RPMI8226 (cell line): Measurements from ENCODE around the gene KAT5.
"Not testable (repeated sequence)": the region's sequence is repeated elsewhere in the genome, so short reads cannot be mapped to it uniquely, and the experiment has no call there.

ENCODE experiments used
- DNase-seq: peaks from one replicate; pipeline ENCODE4 v3.0.0-alpha.2; 2015

KAT5 gene

DNA sequence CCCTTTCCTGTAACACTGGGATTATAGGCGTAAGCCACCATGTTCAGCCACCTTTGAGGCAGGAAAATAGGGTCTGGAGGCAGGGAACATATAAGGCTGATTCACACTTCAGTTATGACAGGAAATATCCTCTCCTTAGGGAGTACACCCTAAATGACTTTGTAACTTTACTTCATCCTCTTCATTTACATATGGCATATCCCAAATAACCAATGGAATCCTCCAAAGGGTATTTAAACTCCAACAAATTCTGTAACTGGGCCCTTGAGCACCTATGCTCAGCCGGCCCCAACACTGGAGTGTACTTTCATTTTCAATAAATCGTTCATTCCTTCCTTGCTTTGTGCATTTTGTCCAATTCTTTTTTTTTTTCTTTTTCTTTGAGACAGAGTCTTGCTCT, 1.6 kb upstream of the KAT5 start:
- no peak for DNase-seq

DNA sequence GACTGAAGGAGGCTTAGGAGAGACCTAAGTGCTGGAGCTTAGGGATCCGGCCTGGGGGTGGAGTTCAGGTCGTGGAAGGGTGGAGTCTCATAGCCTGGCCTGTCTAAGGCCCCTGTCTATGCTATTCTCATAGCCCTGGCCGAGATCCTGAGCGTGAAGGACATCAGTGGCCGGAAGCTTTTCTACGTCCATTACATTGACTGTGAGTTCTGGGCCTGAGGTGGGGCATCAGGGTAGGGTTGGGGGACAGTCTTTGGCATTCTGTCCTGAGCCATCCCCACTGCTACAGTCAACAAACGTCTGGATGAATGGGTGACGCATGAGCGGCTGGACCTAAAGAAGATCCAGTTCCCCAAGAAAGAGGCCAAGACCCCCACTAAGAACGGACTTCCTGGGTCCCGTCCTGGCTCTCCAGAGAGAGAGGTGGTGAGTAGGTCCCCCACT, 603 bp downstream of the KAT5 start:
- no peak for DNase-seq

DNA sequence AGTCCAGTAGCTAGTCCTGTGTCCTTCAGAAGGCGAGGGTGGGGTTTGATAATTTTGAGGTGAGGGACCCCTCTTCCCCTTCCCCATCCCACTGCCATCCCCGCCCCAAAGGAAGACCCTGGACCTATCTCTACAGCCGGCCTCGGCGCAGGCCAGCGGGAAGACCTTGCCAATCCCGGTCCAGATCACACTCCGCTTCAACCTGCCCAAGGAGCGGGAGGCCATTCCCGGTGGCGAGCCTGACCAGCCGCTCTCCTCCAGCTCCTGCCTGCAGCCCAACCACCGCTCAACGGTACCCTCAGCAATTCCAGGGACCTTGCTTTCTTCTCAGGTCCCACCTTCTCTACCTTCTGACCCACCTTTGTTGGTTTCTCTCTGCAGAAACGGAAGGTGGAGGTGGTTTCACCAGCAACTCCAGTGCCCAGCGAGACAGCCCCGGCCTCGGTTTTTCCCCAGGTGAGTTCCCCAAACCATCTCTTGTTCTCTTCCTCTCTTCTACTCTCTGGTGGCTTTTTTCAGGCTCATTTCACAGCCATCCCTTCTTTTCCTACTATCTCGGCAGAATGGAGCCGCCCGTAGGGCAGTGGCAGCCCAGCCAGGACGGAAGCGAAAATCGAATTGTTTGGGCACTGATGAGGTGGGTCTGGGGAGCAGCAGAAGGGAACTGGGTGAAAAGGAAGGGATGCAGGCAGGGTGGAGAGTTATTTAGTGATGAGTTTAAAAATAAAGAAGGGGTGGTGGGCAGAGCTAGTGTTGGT, 1.3 kb downstream of the KAT5 start:
- DNase-seq, result no peak

DNA sequence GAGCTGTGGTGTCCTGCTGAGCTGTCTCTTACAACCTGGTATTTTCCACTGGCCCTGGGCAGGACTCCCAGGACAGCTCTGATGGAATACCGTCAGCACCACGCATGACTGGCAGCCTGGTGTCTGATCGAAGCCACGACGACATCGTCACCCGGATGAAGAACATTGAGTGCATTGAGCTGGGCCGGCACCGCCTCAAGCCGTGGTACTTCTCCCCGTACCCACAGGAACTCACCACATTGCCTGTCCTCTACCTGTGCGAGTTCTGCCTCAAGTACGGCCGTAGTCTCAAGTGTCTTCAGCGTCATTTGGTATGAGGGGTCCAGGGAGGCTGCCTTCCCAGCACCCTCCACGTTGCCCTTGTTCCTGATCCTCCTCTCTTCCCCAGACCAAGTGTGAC, 2.4 kb downstream of the KAT5 start:
- DNase-seq, result no peak

DNA sequence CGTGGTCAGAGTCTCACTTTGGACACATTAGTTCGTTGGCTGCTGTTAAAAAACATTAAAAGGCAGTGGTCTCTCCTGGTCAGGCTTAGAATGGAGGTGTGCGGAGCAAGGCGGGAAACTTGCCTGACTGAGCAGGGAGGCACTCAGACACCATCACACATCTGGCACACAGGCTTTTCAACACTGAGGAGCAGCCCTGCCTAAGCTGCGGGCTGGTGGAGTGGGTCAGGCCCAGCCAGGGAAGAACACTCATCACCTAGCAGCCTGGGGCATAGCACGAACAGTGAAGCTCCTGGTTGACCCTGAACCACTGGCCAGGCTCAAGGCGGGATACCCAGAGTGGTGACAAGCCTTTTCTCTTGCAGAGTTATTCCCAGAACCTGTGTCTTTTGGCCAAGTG, 4.2 kb downstream of the KAT5 start:
- no peak for DNase-seq

DNA sequence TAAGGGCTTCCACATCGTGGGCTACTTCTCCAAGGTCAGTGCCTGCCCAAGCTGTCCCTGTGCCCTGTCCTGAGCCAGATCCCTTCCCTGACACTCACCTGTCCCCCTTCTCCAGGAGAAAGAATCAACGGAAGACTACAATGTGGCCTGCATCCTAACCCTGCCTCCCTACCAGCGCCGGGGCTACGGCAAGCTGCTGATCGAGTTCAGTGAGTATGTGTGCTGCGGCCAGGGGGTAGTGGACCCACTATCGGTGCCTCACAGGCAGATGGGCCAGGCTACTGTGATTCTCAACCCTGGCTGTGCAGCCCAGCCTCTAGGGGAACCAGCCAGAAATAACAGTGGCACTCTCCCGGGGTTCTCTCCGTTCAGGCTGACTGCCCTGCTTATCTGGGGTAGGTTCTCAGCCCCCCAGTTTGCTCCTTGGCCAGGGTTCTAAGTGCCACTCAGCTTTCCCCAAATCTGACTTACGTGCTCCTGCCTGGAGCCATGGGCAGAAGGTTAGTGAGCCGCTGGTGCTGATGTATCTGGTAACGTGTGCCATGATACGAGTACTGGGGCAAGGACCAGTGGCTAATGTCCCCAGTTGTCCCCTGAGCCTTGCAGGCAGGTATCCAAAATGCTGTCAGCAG, 4.8 kb downstream of the KAT5 start:
- no peak for DNase-seq

DNA sequence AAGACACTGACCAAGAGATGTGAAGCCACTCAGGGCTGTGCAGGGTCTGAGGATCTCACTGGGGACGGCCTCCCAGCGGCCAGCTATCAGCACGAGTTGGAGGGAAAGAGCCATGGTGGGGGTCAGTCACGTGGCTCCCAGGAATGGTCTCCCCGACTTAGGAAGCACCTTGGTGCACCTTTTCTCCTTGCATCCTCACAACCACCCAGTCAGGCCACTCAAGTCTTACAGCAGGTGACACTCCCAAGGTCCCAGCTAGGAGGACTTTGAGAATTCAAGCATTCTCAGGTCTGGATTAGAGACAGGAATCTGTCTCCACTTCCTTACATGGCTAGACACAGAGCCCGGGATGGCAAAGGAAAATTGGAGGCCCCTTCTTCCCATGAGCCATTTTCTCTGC, 5.9 kb downstream of the KAT5 start:
- no peak for DNase-seq

DNA sequence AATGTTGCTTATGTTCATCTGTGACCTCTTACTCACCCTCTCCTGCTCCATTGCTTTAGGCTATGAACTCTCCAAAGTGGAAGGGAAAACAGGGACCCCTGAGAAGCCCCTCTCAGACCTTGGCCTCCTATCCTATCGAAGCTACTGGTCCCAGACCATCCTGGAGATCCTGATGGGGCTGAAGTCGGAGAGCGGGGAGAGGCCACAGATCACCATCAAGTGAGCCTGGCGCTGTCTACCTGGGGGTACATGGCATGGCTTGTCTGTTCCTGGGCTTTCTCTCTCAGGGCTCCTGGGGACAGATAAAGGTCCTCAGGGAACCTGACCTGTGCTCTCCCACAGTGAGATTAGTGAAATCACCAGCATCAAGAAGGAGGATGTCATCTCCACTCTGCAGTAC, 6.5 kb downstream of the KAT5 start:
- DNase-seq, result no peak

DNA sequence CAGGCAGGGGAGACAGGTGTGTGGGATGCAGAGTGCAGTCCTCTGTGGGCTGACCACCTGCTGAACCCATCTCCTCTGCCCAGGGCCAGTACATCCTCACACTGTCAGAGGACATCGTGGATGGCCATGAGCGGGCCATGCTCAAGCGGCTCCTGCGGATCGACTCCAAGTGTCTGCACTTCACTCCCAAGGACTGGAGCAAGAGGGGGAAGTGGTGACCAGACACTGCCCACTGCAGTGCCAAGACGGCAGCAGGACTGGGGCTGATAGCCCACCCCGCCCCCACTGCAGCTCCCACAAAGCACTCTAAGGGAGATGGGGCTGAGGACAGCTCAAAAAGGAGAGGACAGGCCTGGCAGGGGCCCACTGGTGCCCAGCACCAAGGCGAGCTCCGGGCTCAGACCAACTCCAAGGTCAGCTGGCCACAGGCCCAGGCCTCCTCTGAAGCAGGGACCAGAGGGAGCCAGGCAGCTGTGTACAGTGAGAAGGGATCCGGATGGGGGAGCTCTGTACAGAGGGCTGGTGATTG, 7.0 kb downstream of the KAT5 start:
- DNase-seq, result peak; percentile 35

DNA sequence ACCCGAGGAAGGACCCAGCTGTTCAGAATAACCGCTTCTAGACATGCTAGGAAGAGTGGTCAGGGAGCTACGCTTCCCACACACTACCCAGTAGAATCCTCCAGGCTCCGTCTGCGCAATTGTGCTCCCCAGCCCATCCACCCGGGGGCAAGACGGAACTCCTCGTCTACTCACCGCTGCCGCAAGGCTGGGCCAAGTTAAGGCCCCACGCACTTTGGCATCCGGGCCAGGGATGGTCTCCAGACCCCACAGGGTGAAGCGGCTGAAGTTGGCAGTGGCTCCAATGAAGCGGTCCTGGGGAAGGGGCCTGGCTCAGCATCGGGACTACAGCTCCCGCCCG, 7.8 kb downstream of the KAT5 start:
- peak; percentile 61 for DNase-seq

DNA sequence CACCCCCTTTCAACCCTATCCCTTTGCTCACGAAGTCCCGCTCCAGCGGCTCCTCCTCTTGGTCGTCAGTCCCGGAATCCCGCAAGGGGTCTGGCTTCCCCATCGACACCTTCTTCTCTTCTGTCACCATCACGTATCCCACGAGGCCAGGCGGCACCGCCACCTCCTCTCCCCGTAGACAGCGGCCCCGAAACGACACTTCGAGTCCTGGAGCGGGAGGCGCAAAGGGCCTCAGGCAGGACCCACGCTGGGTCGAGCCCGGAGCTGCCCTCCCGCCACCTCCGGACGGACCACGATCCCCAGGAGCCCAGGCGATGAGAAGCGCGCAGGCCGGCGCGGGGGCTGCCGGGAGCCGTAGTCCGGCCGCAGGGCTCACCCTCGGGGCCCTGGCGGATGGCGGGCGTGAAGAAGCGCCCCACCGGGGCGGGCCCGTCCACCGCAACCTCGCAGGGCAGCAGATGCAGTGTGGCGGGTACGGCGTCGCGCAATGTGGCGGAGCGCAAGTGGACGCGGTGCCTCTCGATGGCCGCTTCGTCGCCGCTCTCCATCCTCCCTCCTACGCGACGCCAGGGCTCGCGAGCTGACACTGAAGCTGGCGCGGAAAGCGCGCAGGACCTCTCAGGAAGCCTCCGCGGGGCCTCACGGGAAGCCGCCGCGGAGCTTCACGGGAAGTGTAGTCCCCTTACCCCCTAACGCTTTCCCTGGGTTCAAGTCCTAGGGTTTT, 8.3 kb downstream of the KAT5 start, which contains the start of gene RNASEH2C:
Gene RNASEH2C (minus strand): TSS at position 588 of the 724 bp plus-strand sequence. CDS start 40 bp downstream, at position 548.
- DNase-seq, result peak; percentile 96

DNA sequence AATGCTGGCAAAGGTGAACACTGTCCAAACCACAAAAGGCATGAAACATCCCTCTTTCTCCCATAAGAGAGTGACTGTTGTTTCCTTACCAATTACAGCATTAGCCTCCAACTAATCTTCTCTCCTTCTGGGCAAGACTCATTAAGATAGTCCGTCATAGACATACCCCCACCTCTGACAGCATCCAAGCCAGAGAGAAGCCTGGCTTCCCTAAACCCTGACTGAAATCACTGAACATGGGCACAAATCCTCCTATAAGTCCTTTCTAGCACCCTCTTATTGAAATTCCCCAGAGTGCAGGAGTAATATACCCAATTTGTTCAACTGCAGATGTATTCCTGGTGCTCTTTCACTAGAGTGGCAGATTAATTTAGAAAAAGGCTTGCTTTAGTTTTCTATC, 10.2 kb downstream of the KAT5 start:
- no peak for DNase-seq

DNA sequence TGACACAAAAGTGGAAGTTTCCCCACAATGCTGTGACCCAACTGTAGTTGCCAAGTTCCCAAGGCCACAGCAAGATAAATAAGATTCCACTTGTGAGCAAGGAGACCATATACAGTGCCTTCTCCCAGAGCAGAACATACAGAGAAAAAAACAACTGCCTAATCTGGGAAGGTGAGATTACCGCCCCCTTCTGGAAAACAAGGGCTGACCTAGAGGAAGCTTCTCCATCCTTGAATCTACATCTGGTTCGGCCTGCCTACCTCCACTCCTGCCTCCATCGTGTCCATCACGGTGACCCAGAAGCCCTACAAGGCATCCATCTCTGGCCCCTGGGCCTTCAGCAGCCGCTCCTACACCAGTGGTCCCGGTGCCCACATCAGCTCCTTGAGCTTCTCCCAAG, 14.6 kb downstream of the KAT5 start:
- no peak for DNase-seq

DNA sequence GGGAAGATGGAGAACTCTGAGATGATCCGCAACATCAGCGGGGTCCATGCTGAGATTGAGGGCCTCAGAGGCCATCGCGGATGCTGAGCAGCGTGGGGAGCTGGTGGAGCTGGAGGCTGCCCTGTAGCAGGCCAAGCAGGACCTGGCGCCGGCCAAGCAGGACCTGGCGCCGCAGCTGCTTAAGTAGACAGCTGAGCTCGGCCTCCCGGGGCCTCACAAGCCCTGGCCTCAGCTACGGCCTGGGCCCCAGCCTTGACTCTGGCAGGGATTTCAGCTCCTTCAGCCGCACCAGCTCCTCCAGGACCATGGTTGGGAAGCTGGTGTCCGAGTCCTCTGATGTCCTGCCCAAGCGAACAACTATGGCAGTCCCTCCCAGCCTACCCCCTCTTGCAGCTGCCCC, 15.8 kb downstream of the KAT5 start:
- no peak for DNase-seq

DNA sequence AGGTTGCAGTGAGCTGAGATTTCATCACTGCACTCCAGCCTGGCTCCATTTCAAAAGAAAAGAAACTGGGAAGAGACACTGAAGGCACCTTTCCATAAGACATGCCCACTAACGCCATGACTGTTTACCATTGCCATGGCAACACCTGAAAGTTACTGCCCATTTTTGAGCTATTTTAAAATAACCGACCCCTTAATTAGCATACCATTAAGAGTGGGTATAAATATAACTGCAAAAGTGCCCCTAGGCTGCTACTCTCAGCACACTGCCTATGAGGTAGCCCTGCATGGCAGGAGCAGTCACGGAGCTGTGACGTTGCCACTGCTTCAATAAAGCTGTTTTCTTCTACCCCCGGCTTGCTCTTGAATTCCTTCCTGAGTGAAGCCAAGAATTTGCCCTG, 18.4 kb downstream of the KAT5 start:
- DNase-seq, result no peak

DNA sequence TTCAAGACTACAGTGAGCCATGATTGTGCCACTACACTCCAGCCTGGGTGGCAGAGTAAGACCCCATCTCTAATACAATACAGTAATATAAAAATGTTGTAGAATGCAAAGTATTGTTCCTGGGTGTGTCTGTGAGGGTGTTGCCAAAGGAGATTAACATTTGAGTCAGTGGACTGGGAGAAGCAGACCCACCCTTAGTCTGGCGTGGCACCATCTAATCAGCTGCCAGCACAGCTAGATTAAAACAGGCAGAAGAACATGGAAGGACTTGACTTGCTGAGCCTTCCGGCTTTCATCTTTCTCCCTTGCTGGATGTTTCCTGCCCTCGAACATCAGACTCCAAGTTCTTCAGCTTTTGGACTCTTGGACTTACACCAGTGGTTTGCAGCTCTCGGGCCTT, 23.1 kb downstream of the KAT5 start:
- DNase-seq, result not testable (repeated sequence)

DNA sequence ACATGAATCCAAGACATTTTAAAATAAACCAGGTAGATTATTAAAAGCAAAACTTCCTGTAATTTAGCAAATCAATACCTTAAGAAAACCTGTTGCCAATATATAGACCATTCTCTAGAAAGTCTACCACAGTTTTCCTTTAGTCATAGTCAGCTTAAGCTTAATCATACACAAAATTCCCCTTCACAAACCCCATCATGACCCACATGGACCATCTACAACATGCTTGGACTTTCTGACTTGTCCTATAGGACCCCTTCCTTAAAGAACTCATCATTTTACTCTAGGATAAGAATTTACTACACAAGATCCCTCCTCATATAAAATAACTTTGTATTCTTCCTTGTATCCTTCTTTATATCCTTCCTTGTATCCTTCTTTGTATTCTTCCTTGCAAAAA, 24.8 kb downstream of the KAT5 start:
- no peak for DNase-seq

DNA sequence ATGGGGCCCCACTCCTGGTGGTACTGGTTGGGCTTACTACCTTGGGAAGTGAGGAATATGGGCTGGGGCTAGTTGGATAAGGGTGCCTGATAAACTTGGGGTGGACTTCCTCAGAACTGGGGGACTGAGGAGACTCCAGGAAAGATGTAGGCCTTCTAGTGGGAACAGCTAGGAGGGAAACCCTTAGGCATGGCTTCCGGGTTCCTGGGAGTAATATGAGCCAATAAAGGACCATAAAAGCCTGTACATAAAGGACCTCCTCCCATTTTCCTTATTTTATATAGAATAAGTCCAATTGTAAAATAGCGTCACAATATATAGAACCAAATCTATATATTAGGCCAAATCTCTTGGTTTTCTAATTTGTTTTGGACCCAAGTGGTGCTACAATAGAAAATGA, 27.0 kb downstream of the KAT5 start:
- DNase-seq, result no peak

DNA sequence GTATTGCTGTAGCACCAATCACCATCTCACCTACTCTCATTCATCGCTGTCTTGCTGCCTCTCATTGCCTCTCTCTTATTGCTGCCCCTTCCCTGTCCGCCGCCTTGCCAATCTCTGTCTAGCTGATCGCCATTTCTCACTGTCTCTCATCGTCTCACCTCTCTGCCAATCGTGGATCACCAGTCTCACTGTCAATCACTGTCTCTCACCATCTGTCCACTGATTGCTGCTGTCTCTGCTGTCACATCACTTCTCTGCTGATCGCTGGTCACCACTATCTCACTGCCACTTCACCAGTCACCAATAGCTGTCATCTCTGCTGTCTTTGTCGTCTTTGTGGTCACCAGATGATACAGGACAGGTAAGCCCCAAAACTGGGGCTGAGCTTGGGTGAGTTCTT, 29.1 kb downstream of the KAT5 start:
- DNase-seq, result no peak

DNA sequence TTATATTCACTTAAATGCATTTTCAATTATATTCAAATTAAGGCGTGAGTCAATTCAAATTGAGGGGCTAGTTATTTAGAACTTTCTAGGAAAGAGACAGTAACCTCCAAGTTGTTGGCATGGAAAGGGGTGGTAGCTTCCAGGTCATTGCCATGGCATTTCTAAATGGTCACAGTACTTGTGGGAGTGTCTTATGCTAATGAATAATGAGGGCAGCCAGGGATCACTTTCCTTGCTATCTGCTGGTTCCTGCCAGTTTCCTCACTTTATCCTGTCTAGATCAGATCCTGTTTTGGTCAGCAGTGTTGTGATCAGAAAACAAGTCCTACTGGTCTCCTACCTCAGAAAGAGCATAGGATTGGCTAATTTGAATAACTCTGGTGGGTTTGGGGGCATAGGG, 30.3 kb downstream of the KAT5 start:
- DNase-seq, result no peak

DNA sequence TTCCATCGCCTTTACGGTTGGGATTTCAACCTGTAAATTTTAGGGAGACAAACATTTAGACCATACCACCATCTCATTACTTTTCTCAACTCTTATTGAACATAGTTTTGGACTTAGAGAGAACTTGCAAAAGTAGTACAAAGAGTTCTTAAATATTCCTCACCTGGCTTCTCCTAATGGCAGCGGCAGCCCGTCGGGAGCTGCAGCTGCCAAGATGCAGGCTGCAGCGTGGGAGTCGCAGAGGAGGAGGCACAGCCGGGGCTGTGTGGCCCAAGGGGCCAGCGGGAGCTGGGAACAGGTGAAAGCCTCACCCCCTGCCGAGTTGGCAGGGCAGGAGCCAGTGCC, 31.6 kb downstream of the KAT5 start:
- no peak for DNase-seq

DNA sequence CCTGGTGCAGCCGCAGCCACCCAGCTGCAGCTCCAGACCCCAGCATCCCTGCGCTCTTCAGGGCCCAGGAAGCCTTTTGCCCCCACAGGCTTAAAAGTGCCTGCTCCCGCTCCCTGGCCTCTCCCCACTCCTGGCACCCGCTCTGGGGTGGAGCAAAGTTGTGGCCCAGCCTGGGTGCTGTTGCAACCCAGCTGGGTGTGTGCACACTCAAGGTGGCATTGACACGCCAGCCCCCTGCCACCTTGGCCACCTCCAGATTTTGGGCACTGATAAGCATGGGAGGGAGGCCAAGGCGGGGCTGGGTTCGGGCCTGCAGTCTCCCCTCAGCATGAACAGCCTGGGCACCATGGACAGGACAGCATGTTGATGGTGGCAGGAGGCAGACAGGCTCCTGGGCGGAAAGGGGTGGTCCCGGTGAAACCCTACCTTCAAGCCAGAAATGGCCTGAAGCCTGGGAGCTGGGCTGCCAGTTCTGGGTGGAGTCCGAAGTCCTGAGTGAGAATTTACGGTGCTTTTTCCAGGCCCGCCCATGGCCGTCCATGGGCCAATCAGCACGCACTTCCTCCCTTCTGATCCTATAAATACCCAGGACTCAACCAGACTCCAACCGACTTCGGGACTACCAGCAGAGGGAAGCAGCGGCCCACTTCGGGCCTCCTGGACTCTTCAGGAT, 32.1 kb downstream of the KAT5 start:
- peak; percentile 76 for DNase-seq

DNA sequence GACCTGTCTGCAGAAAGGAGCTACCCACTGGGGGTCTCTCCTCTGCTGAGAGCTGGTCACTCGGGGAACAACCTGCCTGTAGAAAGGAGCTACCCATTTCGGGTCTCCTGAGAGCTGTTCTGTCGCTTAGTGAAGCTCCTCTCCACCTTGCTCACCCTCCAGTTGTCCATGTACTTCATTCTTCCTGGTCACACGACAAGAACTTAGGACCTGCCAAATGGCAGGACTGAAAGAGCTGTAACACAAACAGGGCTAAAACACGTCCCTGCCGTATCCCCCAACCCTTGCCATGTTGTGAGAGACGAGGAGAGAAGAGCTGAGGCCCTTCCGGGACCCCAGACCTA, 32.6 kb downstream of the KAT5 start:
- DNase-seq, result no peak

DNA sequence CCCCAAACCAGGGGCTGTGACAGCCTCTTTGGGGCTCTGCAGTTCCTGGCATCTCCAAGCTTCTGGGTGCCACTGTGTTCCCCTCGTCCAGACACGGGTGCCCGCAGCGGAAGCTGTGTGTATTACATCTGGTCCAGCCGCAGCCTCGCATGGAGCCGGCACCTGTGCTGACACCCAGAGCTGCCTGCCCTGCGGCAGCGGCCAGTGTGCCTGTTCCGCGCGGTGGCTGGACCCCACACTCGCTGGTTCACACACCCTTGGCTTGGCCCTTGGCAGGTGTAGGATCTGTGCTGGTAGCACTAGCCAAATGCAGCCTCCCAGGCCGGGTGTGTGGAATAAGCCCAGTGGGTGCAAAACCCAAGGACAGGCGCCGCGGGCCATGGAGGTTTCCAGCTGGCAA, 33.0 kb downstream of the KAT5 start:
- DNase-seq, result no peak
